ENCODE measurements around the gene FAM187B.

DNA sequence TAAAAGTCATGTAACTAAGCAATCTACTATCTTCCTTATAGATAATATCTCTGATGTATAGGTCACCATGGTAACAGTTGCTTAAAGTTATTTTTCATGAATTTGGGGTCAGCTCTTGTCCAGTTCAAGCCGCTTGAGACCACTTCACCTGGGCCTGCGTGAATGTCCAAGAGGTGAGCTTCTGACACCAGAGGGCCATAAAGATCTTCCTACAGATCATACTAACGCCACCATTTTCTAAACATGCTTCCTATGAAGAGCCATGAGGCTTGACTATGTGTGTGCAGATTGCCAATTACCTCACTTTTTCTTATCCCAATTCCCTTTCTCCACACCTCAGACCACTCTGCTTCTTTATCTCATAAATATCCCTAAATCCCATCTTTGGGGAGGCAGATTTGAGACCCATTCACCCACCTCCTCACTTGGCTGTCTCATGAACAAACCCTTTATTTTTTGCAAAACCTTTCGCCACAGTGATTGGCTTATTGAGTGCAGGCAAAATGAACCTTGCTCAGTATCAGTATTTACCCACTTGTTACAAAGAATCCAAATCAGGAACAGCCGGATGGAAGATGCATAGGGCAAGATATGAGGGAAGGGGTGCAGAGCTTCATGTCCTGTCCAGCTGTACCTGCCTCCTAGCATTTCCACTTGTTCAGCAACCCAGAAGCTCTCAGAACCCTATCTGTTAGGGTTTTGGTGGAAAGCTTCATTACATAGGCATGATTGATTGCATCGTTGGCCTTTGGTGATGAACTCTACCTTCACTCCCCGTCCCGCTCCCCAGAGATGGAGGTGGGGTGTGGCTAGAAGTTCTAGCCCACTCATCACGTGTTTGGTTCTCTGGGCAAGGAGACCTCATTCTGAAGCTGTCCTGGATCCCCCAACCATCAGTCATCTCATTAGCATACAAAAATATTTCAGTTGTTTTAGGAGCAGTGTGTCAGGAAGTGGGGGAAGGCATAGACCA, 34.2 kb downstream of the FAM187B start:
- TF ChIP-seq, protein P1, sequence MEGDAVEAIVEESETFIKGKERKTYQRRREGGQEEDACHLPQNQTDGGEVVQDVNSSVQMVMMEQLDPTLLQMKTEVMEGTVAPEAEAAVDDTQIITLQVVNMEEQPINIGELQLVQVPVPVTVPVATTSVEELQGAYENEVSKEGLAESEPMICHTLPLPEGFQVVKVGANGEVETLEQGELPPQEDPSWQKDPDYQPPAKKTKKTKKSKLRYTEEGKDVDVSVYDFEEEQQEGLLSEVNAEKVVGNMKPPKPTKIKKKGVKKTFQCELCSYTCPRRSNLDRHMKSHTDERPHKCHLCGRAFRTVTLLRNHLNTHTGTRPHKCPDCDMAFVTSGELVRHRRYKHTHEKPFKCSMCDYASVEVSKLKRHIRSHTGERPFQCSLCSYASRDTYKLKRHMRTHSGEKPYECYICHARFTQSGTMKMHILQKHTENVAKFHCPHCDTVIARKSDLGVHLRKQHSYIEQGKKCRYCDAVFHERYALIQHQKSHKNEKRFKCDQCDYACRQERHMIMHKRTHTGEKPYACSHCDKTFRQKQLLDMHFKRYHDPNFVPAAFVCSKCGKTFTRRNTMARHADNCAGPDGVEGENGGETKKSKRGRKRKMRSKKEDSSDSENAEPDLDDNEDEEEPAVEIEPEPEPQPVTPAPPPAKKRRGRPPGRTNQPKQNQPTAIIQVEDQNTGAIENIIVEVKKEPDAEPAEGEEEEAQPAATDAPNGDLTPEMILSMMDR (IDR thresholded peaks at IDR 0.05) = no peak
- no peak for TF ChIP-seq POLR2A (IDR thresholded peaks at IDR 0.05)
